Uterus (tissue), 2 donors: ENCODE results near the gene KRT7.

Source experiments
- POLR2A ChIP-seq, 2 donors: fragments of 450-650 bp; IDR thresholded peaks; one replicate each; pipeline ENCODE4 v1.6.1; 2016; ENCODE audit warnings: antibody characterized with exemption in 2 of 2, mild to moderate bottlenecking in 1 of 2, moderate library complexity in 1 of 2
- TF ChIP-seq, protein P1 (sequence below), 4 experiments: fragments of 200-600 bp in 2 of 4; fragments of 450-650 bp in 2 of 4; sonication (generic) in 2 of 4; IDR thresholded peaks; one replicate each; pipeline ENCODE4 v1.5.1; 2016 to 2019; ENCODE audit warnings: antibody characterized with exemption in 4 of 4, mild to moderate bottlenecking in 2 of 4, moderate library complexity in 1 of 4

DNA sequence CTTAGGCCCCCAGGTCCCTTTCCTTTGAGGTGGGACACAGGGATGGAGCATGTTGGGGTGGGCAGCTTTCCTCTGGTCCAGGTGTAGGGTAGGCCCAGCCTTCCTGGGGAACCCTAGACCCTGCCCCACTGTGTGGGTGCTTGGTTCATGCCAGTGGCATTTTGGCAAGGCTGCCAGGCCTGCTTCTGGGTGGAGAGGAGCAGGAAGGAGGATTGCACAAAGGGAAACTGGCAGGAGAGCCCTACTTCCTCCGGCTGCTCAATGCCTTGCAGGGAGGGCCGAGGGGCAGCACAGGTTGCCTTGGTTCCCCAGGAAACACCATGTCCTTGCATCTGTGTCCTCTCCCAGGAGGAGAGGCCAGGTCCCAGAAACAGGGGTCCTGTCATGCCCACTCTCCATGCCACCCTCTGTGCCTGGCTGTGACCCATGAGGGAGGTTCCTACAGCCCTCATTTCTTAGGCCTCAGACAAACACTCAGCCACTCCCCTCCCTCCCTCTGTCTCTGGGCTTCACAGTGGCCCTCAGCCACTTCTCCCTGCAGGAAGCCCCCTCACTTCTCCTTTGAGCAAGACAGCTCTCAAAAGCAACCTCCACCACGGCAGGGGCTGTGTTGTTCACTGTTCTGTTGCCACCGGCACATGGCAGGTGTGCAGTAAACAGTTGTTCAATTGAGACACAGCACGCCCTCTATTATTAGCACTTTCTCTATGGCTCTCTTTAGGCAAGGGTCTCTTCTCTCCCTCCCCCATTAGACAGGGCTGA, 34.4 kb upstream of the KRT7 start:
- TF ChIP-seq, protein P1, sequence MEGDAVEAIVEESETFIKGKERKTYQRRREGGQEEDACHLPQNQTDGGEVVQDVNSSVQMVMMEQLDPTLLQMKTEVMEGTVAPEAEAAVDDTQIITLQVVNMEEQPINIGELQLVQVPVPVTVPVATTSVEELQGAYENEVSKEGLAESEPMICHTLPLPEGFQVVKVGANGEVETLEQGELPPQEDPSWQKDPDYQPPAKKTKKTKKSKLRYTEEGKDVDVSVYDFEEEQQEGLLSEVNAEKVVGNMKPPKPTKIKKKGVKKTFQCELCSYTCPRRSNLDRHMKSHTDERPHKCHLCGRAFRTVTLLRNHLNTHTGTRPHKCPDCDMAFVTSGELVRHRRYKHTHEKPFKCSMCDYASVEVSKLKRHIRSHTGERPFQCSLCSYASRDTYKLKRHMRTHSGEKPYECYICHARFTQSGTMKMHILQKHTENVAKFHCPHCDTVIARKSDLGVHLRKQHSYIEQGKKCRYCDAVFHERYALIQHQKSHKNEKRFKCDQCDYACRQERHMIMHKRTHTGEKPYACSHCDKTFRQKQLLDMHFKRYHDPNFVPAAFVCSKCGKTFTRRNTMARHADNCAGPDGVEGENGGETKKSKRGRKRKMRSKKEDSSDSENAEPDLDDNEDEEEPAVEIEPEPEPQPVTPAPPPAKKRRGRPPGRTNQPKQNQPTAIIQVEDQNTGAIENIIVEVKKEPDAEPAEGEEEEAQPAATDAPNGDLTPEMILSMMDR (IDR thresholded peaks at IDR 0.05), result no peak
- no peak for TF ChIP-seq POLR2A (IDR thresholded peaks at IDR 0.05)
